Epithelial cell of esophagus (primary cell): ENCODE measurements around the gene CHCHD3.
"Not testable (repeated sequence)": the region's sequence is repeated elsewhere in the genome, so short reads cannot be mapped to it uniquely, and the experiment has no call there.

Experiments
- DNase-seq: peaks from one replicate; pipeline ENCODE4 v3.0.0; 2010; ENCODE audit warnings: low read depth
- H3K4me3 ChIP-seq: 2 replicates; pipeline ENCODE4 v1.5.1; 2011; ENCODE audit warnings: mild to moderate bottlenecking, low read length, control low read depth
- TF ChIP-seq, protein P1 (sequence below): IDR thresholded peaks from 2 replicates; pipeline ENCODE4 v1.5.1; 2011; ENCODE audit warnings: low read depth, mild to moderate bottlenecking, low read length, control low read depth, inconsistent platforms; ENCODE audit not compliant: insufficient read depth; ENCODE audit errors: missing control alignments

The CHCHD3 gene

DNA sequence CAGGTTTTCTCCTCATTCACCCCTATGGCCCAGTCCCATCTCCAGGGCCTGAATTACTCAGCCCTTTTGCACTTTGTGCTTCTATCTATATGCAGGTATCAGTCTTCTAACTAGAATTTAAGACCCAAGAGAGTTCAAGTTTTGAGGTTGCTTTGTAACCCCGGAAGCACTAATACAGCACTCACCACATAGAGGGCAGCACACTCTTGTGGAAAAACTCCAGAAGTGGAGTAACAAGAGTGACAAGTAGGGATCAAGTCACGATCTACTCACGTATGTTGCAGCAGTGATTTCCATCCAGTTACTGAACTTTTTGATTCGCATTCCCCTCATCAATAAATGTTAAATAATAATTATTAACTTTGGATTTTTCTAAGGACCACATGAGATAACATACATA lies 151.0 kb downstream of the CHCHD3 start:
- no peak overlapping the region for H3K4me3 ChIP-seq
- peak; percentile 27 for DNase-seq
- TF ChIP-seq, protein P1, sequence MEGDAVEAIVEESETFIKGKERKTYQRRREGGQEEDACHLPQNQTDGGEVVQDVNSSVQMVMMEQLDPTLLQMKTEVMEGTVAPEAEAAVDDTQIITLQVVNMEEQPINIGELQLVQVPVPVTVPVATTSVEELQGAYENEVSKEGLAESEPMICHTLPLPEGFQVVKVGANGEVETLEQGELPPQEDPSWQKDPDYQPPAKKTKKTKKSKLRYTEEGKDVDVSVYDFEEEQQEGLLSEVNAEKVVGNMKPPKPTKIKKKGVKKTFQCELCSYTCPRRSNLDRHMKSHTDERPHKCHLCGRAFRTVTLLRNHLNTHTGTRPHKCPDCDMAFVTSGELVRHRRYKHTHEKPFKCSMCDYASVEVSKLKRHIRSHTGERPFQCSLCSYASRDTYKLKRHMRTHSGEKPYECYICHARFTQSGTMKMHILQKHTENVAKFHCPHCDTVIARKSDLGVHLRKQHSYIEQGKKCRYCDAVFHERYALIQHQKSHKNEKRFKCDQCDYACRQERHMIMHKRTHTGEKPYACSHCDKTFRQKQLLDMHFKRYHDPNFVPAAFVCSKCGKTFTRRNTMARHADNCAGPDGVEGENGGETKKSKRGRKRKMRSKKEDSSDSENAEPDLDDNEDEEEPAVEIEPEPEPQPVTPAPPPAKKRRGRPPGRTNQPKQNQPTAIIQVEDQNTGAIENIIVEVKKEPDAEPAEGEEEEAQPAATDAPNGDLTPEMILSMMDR: peak; percentile 35

DNA sequence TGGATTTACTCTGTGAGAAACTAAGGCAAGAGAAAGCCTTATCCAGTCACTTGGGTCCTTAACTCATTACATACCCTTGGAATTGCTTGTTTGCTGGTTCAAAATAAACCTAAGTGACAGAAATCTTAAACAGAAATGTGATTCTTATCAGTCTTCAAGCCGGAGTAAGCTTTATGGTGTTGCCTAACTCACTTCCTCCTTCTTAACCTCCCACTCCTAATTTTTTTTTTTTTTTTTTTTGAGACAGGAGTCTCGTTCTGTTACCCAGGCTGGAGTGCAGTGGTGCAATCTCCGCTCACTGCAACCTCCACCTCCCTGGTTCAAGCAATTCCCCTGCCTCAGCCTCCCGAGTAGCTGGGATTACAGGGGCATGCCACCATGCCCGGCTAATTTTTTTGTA lies 151.9 kb downstream of the CHCHD3 start:
- not testable (repeated sequence) for DNase-seq, H3K4me3 ChIP-seq

DNA sequence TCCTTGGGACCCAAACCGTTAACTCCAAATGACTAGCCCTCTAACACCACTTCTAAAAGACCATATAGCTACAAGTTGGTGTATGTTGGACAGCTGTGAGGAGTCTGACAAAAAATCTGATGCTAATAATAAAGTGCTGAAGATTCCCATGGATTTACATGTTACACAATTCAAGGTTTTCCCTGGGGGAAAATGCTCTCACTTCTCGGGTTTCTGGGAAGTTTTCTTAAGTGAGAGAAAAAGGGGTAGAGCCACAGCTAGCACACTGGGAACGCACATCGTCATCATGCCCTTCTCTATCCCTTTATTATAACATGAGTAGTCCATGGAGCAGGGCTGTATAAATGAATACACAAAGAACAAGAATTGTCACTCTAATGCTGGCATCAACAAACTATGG lies 162.1 kb downstream of the CHCHD3 start:
- no peak overlapping the region for H3K4me3 ChIP-seq
- no peak for DNase-seq
- TF ChIP-seq, protein P1: no peak

DNA sequence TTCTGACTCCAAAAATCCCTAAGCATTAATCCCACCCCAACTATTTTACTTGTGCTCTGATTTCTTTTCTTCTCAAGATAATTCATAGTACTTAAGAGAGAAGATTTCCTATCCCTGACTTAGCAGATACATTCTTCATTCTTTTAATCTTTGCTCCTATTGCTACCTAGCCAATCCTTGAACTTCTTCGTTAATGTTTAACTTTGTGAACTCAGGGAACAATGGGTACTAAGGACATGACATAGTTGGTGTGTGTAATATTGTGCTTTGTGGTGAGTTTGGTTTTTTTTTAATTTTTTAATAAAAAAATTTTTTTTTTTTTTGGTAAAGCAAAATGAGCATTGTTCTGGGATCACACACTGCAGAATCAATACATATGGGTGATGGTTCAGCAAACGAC lies 166.2 kb downstream of the CHCHD3 start:
- H3K4me3 ChIP-seq: no peak overlapping the region
- DNase-seq: no peak
- TF ChIP-seq, protein P1: no peak

DNA sequence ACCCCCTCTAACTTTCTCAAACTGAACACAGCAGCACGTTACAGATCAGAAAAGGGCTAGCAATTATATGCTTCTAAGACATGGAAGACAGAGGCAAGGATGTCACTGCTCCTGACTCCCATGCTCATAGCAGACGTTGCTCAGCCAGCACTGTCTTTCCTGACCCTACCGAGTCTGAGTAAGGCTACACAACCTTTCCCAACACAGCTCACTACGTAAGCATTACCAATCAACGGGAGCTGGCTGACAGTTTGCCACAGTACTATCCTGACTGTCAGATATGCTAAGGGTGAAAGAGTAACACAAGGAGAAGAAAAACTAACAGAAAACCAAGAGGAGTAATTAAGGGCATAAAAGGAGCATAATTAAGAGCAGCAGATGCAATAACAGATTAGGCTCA lies 171.2 kb downstream of the CHCHD3 start:
- DNase-seq: no peak
- no peak overlapping the region for H3K4me3 ChIP-seq
- TF ChIP-seq, protein P1: no peak

DNA sequence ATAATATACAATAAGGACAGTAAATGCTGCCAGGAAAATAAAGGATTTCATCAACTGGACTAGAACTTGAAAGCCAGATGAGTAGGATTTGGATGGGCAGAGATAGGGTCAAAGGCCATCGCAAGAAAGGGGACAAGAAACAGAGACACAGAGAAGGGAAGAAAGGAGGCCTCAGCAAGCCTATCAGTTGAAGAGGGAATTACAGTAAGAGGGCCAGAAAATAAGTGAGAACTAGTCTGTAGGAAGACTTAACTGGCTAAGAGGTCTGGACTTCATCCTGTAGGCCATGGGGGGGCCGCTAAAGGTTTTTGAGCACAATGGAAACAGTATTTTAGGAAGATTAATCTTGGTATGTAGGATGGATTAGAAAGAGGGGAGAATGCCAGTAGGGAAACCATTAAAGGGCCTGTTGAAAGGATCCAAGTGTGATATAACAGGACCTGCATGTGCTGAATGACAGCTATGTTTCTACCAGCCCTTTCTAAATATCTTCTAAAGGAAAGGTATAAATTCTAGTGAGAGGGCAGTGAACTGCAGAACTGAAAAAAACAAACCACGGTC lies 174.4 kb downstream of the CHCHD3 start:
- TF ChIP-seq, protein P1: no peak
- no peak overlapping the region for H3K4me3 ChIP-seq
- DNase-seq: no peak

DNA sequence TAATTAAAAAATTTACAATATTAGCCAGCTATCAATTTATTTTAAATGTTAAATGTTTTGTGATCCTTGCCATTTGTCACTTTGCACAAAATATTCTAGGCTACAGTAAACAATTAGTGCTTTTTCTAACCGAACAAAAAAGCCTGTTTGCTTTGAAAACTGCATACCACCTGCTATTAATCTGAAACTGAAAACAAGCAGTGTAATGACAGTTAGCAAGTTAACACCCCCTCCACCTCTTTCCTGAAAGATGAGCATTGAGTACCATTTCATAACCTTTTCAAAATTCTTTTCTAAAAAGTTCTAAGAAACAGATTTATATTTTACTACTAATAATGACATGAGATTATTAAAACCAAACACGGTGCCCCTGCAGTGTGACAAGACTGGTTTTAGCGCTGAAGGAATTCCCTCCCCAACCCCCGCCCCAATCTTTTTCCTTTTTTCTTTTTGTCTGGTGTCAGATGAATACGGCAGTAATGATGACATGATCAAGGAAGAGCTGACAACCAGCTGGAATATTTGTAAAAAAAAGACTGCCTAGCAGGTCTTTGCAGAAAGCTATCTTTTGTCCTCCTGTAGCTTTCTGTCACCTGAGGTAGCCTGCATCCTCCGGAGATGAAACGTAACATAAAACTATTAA lies 175.6 kb downstream of the CHCHD3 start:
- no peak overlapping the region for H3K4me3 ChIP-seq
- DNase-seq: no peak
- TF ChIP-seq, protein P1: no peak

DNA sequence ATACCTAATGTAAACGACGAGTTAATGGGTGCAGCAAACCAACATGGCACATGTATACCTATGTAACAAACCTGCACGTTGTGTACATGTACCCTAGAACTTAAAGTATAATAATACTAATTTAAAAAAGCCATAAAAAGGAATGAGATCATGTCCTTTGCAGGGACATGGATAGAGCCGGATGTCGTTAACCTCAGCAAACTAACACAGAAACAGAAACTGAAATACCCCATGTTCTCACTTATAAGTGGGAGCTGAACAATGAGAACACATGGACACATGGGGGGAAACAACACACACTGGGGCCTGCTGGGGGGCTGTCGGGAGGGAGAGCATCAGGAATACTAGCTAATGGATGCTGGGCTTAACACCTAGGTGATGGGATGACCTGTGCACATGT lies 176.8 kb downstream of the CHCHD3 start:
- H3K4me3 ChIP-seq, DNase-seq: not testable (repeated sequence)
